ENCODE results near the gene EFCC1. TPM values are rescaled to one million over a fixed set of nuclear protein-coding genes. Genes with fewer than 3 reads are reported as not detected.
A peak's percentile ranks its signal among the peaks of the same experiment; 100 is the strongest.

Gene EFCC1
- total RNA-seq, 1 donor from 2014 or later: 3.0 TPM

GRCh38 chr3:129025691-129026435, 24.8 kb downstream of the EFCC1 start:
- intact Hi-C loops (cut with micrococcal nuclease): no loop called here
- peak; percentile 85 for DNase-seq
- ATAC-seq: peak; percentile 69

DNA sequence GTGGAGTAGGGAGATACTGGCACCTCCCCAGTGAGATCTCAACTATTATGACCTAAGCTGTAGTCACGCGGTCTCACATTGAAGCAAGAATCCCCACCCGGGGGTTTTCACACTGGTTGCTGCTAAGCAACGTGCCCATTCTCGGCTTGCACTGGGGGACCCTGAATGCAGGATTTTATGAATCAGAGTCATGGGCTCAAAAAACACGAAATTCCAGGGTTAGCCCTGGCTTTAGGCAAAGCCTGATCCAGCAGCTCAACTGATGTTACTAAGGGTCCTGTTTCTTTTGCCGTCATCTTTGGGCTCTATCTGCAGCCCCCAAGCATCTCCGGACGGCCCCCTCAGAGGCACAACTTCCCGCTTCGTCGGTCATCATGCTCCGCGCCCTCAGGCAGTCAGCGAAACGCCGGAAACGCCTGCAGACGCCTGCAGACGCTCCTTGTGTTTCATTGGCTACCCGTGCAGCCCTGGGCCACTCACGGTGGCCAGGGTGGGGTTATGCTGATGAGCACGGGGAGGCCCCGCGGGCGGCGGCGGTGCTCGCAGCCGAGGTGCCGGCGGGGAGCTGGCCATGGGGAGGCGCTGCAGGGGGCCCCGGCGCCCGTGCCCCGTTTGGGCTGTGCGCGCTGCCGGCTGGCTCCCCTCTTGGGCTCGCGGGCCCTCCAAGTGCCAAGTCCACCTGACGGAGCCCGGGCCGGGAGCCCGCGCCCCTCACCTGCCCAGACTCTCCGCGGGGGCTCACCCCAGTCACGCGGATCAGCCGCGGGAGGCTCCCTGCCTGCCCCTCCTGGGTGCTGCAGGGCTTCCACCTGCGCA, 25.8 kb downstream of the EFCC1 start:
- intact Hi-C loops (cut with micrococcal nuclease): no loop called here
- DNase-seq (peak; percentile 92), ATAC-seq (peak; percentile 82)

GRCh38 chr3:129027544-129027880, 26.4 kb downstream of the EFCC1 start:
- intact Hi-C loops (cut with micrococcal nuclease): no loop called here
- DNase-seq: no peak

DNA sequence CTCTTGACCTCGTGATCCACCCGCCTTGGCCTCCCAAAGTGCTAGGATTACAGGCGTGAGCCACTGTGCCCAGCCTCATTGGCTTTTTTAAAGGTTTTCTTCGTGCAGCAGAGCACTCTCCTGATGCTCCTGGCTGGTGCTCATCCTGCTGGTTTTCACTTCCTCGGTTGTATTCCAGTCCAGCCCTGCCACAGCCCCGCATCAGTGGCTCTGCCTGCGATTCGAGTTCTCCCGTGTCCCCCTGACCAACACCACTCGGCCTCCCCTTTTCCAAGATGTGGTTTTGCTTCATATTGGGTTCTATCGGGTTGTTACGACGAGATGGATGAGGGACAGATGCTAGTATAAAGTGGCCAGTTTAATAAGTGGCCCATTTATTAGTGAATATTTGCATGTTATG, 27.8 kb downstream of the EFCC1 start:
- intact Hi-C loops (cut with micrococcal nuclease): no loop called here
- no peak for ATAC-seq

More at GRCh38 chr3:129027544-129027880, 26.4 kb downstream of the EFCC1 start:
- ATAC-seq: no peak

GRCh38 chr3:129030611-129031010, 29.5 kb downstream of the EFCC1 start:
- ATAC-seq (no peak), DNase-seq (no peak)
- intact Hi-C loops (cut with micrococcal nuclease): no loop called here

More for the DNA sequence above, 27.8 kb downstream of the EFCC1 start:
- no peak for DNase-seq

DNA sequence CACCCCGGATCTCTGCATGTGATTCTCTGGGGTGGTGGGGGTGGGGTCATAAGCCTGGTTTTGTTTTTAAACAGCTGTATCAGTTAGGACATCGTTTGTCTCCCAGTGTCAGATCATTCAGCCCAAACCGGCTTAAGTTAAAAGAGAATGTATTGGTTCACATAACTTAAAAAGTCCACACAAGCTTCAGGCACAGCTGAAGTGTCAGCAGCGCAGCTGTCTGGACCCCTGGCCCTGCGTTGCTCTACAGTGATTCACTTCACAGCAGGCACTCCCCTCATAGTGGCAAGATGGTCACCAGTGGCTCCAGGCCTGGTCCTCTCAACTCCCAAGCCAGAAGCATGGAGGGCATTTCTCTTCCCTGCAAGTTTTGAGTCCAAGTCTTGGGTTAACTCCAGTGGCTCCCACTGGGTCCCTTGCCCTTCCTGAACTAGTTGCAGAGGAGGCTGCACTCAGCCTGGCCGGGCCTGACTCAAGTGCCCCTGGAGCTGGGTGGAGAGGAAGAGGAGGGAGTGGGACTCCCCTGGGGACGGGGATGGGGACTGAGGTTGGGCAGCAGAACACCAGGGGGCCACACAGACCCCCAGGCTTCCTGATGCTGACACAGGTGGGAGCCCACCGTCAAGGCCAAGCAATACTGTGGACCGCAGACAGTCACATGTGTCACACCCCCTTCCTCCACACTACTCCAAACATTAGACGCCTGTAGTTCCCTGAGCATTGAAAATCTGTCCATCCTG, 30.5 kb downstream of the EFCC1 start:
- intact Hi-C loops (cut with micrococcal nuclease): no loop called here
- ATAC-seq (no peak), DNase-seq (no peak)

GRCh38 chr3:129032716-129033115, 31.6 kb downstream of the EFCC1 start:
- intact Hi-C loops (cut with micrococcal nuclease): no loop called here
- DNase-seq (no peak), ATAC-seq (no peak)

GRCh38 chr3:129033151-129033550, 32.0 kb downstream of the EFCC1 start:
- no peak for DNase-seq
- ATAC-seq: no peak
- intact Hi-C loops (cut with micrococcal nuclease): no loop called here

- ATAC-seq (no peak), DNase-seq (no peak)
- intact Hi-C loops (cut with micrococcal nuclease): no loop called here
These were observed 32.7 kb downstream of the EFCC1 start for GRCh38 chr3:129033633-129034321.

DNA sequence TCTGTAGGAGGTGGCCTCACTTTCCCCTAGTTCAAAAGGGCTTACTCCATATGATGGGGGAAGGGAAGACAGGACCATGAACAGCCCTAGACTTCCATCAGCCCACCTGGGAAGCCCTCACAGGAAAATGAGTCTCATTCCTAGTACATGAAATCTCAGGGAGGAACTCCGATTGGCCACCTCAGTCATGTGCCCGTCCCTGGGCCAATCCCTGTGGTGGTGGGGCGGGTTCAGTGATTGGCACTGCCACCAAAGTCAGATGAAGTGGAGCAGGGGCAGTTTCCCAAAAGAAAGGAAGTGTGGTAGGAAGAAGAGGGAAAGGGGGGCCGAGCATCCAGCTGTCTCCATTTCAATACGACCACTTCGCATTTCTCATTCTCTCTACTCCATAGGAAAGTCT, 33.5 kb downstream of the EFCC1 start:
- DNase-seq (no peak), ATAC-seq (no peak)
- intact Hi-C loops (cut with micrococcal nuclease): no loop called here

DNA sequence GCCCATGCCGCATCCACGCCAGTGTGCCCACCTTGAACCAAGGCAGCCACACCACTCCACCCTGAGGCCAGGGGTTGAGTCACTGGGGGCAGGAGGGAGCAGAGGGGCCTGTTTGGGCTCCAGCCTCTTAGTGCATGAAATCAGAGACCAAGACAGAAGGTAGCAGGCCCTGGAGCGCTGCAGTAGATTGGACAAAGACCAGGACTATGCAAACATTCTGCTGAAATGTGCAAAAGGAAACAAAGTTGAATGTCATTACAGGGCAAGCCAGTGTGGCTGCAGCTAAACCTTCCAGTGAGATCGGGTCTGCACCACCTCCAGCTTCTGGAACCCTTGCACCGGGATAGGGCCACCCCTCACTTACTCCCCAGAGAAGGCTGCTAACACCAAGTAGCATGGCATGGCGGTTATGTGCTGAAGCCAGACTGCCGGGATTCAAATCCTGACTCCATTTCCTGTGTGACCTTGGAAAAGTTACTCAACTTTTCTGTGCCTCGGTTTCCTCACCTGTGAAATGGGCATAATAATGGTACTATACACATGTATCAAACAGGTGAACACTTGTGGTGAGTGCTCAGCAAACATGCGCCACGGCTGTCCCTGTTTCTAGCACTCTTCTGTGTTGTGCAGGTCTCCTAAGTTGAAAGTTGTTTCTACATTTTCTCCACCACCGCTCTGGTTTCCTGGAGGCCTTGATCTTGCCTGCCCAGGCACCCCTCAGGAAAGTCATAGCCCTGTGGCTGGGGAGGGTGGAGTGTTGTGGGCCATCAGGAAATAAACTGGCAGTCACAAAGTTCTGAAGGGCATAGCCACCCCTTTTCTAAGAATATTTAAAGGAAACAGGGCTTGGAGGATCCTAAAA, 34.5 kb downstream of the EFCC1 start:
- DNase-seq (no peak), ATAC-seq (no peak)
- intact Hi-C loops (cut with micrococcal nuclease): no loop called here

DNA sequence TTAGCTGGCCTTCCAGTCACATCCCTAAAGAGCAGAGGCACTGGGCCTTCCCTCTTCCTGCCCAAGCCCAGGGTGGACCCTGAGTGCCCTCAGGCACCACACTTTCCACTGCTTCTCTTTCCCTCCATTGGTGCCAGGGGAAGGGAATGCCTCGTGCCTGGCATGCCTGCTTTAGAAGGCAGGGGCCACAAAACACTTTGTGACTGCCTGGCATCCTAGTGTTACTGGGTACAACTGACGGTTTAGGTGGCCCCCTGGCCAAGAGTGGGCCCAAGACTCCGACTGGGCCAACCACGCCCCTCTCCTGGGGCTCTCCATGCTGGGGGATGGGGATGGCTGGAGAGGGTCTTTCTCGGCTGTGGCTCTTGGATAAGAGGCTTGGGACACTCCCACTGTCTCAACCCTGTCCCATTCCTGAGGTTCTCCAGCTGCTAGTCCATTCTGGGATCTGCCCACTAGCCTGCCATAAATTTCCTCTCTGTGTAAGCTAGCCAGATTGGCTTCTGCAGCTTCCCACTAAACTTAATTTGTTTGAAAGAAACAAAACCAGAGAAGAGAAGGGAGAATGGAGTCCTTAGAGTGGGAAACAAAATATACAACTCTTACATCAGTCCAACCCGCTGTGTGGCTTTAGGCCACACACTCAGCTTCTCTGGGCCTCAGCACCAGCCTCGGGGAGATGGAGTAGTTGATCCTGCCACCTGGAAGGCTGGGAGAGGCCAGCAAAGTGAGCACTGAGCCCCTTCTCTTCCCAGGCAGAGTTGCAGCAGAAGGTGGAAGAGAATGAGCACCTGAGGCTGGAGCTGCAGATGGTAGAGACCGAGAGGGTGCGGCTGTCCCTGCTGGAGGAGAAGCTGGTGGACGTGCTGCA, 35.4 kb downstream of the EFCC1 start:
- ATAC-seq: no peak
- no peak for DNase-seq
- intact Hi-C loops (cut with micrococcal nuclease): no loop called here

DNA sequence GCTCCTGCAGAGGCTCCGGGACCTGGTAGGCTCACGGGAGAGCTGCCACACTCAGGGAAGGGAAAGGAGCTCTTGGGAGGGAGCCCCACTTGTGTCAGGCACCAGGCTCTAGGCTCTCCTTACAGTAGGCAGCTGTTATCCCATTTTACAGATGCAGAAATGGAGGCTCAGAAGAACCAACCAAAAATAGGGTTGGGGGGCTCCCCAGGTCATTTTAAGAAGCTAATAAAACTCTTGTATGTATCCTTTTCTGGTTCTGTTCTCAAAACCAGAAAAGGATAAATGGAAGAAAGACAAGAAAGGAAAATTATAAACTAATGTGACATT, 36.0 kb downstream of the EFCC1 start:
- intact Hi-C loops (cut with micrococcal nuclease): no loop called here
- DNase-seq: no peak

DNA sequence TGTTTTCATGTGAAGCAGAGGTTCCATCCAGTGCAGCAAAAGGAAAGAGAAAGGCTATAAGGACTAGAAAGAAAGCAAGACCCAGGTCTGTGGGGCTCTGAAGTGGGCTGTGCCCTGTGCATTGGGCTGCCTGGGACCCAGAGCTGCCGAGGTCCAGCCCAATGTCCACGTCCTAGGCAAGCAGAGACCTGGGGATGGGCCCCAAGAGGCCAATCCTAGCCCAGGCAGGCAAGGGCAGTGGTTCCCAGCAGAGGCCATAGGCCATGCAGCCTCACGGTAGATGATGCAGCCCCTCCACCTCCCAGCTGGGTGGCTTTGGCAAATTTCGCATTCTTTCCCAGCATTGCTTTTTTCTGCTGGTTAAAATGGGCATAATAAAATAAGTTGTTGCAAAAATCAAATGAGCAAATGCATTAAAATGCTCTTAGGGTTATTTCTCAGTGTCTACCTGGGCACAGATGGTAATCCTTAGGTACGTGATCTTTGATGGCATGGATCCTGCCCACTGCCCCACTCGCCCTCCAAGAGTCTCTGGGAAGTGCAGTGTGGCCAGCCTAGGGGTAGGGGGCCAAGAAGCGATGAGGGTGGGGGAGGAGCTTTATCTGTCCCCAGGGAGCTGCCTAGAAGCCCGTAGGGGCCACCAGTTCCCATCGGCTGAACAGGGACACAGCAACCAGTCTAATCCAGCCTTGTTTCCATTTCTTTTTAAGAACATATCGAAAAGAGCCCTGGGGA, 37.2 kb downstream of the EFCC1 start:
- ATAC-seq (no peak), DNase-seq (no peak)
- intact Hi-C loops (cut with micrococcal nuclease): no loop called here

More for the DNA sequence above, 36.0 kb downstream of the EFCC1 start:
- no peak for ATAC-seq

- ATAC-seq: peak; percentile 66
- intact Hi-C loops (cut with micrococcal nuclease): no loop called here
- DNase-seq: peak; percentile 78
These were observed 38.4 kb downstream of the EFCC1 start for GRCh38 chr3:129039271-129040038.

GRCh38 chr3:129040039-129040336, 38.9 kb downstream of the EFCC1 start:
- intact Hi-C loops (cut with micrococcal nuclease): no loop called here
- DNase-seq (no peak), ATAC-seq (no peak)
